HFF-Myc (cell line): ENCODE measurements around the gene PSMC2.

Experiments
- DNase-seq: peaks from one replicate; pipeline ENCODE4 v3.0.0-alpha.2; 2011; ENCODE audit warnings: low read depth; ENCODE audit errors: extremely low read depth
- H3K4me3 ChIP-seq: replicated peaks from 2 replicates; pipeline ENCODE4 v1.5.1; 2011; ENCODE audit warnings: low read depth, mild to moderate bottlenecking, control low read depth, low read length
- TF ChIP-seq, protein P1 (sequence below): IDR thresholded peaks from 2 replicates; pipeline ENCODE4 v1.5.1; 2012; ENCODE audit warnings: mild to moderate bottlenecking, low read depth, low read length, control low read depth; ENCODE audit errors: missing control alignments

Gene PSMC2

DNA sequence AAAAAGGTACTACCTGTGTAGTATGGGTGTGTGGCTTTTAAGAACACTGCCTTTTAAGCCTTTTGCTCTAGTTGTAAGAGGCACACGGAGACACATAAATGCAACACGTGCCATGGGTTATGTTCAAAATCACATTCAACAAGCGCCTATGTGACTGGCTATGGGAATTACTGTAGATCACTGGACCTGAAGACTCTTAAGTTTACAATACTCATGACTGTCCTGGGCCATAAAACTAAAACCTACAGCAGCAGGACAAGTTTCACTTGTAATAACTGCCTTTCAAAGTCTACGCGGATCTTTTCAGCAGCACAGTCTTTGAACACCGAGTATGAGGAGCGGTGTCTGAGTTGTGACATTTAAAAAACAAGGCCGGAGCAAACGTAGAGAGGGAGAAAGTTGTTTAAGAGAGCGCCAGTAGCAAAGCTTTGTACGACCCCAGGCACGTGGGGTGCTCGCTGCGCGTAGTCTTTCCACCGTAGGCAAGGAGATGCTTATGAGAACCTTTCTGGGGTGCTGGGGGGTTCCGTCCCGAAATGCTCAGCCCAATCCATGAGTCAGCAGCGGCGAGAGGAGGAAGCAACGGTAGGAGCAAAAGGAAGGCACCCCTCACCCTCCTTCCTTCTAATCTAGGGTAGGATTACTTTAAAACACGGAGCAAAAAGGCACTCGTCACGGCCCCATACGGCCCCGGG lies 3.5 kb upstream of the PSMC2 start:
- DNase-seq = no peak
- H3K4me3 ChIP-seq = peak overlapping the region; percentile 86
- TF ChIP-seq, protein P1, sequence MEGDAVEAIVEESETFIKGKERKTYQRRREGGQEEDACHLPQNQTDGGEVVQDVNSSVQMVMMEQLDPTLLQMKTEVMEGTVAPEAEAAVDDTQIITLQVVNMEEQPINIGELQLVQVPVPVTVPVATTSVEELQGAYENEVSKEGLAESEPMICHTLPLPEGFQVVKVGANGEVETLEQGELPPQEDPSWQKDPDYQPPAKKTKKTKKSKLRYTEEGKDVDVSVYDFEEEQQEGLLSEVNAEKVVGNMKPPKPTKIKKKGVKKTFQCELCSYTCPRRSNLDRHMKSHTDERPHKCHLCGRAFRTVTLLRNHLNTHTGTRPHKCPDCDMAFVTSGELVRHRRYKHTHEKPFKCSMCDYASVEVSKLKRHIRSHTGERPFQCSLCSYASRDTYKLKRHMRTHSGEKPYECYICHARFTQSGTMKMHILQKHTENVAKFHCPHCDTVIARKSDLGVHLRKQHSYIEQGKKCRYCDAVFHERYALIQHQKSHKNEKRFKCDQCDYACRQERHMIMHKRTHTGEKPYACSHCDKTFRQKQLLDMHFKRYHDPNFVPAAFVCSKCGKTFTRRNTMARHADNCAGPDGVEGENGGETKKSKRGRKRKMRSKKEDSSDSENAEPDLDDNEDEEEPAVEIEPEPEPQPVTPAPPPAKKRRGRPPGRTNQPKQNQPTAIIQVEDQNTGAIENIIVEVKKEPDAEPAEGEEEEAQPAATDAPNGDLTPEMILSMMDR = no peak

DNA sequence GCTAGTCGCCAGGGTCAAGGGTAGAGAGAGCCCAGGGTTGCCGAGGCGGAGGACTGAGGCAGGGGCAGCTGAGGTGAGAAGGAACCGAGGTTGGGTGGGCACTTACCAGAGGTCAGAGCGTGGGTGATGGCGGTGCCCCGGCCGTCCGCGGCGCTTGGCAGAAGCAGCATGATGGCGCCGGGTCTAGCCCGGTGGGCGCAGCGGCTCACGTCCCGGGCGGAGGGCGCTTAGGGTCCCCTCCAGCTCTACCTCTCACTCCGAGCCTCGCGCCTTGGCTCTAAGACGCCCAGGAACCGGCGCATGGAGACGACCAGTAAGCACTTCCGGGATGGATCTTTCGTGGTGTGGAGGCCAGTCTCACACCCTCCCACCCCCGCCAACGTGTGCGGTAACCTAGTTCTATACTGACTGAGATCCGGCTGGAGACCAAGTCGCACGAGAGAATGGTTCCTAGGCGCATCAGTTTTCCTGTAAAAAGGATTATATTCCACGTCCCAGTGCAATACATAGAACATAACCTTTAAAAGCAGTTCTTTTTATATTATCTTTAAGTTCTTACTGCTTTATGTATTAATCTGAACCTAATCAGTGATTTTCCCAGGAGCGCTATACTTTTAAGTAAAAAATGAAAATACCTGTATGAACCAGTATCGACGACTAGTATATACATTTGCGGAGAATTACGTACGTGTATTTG lies 2.8 kb upstream of the PSMC2 start, which contains the start of gene DNAJC2:
Gene DNAJC2, minus strand, starts transcription at position 315 of the 697 bp plus-strand sequence. Its CDS starts 145 bp downstream, at position 170.
- TF ChIP-seq, protein P1 = no peak
- DNase-seq = peak; percentile 71
- peak within 1 kb of the TSS; percentile 86 for H3K4me3 ChIP-seq

DNA sequence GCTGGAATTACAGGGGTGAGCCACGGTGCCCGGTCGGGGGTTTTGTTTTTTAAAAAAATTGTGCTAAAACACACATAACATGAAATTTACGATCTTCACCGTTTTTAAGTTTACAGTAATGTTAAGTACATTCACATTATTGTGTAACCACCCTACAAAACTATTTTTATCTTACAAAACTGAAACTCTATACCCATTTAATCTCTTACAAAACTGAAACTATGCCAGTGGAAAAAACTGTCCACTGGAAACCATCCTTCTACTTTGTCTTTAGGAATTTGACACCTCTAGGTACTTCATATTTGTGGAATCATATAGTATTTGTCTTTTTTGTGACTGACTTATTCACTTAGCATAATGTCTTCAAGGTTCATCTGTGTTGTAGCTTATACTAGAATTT lies 1.0 kb upstream of the PSMC2 start:
- TF ChIP-seq, protein P1 = no peak
- no peak overlapping the region for H3K4me3 ChIP-seq
- DNase-seq = no peak

DNA sequence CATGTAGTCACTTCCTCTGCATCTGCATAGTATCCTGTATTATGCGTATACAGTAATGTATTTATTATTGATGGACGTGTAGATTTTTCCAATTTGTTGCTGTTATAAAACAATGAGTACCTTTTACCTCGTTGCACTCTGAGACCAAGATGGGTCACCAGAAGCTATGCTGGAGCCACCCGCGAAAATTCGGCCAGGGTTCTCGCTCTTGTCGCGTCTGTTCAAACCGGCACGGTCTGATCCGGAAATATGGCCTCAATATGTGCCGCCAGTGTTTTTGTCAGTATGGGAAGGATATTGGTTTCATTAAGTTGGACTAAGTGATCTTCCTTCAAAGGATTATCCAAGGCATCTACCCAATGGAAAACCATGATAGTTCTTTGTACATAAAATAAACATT lies 1.0 kb downstream of the PSMC2 start:
- TF ChIP-seq, protein P1 = no peak
- DNase-seq = no peak
- peak overlapping the region; percentile 76 for H3K4me3 ChIP-seq

DNA sequence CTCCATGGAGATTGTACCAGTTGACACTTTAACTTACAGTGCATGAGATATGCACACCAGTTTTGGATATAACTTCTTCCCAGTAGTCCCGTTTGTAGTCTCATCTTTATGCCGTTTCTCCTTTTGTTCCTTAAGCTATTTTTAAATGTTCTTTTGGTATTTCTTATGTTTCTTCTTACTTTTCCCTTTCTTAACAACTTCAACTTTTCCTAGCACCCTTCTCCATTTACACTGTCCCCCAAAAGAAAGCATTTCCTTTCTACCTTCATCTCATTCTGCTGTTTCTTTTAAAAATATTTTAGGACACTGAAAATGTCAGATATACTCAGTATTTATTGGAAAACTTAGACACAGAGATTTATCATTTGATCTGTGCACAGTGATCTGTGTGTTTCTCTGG lies 1.5 kb downstream of the PSMC2 start:
- TF ChIP-seq, protein P1 = no peak
- H3K4me3 ChIP-seq = peak overlapping the region; percentile 76
- DNase-seq = no peak

DNA sequence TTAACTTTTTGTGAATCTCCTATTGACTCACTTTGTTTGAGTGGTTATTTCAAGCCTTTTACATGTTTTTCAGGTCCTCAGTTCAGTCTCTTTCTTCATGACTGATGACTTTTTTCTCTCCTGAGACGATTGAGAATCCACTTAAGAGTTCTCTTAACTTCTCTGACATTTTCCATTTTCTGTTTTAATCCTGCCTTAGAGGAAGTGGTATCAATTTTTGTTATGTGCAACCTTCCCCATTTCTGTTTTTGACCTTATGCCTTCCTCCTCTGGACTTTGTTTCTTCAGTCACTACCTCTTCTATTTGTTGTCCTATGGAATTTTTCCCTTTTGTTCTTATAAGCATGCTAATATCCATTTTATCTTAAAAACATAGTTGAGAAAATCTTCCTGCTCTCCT lies 2.4 kb downstream of the PSMC2 start:
- peak overlapping the region; percentile 76; the same call in 1 of the 2 replicates for H3K4me3 ChIP-seq
- TF ChIP-seq, protein P1 = no peak
- no peak for DNase-seq
